GM12874 (cell line): ENCODE measurements around the gene CUTA.

ENCODE experiments used
- CTCF ChIP-seq: IDR thresholded peaks from 2 replicates; pipeline ENCODE4 v1.5.1; 2011; ENCODE audit warnings: low read depth, mild to moderate bottlenecking, control low read depth, low read length, moderate library complexity; ENCODE audit not compliant: insufficient read depth

The CUTA gene

GRCh38 chr6:33437666-33438065 lies 19.8 kb upstream of the CUTA start:
- no peak for TF ChIP-seq CTCF

GRCh38 chr6:33434961-33435360 lies 17.1 kb upstream of the CUTA start:
- no peak for TF ChIP-seq CTCF

GRCh38 chr6:33433544-33434191 lies 15.8 kb upstream of the CUTA start:
- no peak for TF ChIP-seq CTCF

- TF ChIP-seq CTCF = no peak
Measured at GRCh38 chr6:33433001-33433543, 15.2 kb upstream of the CUTA start.

GRCh38 chr6:33432546-33432945 lies 14.6 kb upstream of the CUTA start:
- no peak for TF ChIP-seq CTCF

- TF ChIP-seq CTCF = no peak
Measured at GRCh38 chr6:33431880-33432541, 14.1 kb upstream of the CUTA start.

- no peak for TF ChIP-seq CTCF
Measured at GRCh38 chr6:33430991-33431879, 13.3 kb upstream of the CUTA start.
